Stomach (tissue), 4 donors: Measurements from ENCODE around the gene C2orf42.

Source experiments
- POLR2AphosphoS5 ChIP-seq, 3 donors: sonication (generic); formaldehyde crosslinking; IDR thresholded peaks; one replicate each; pipeline ENCODE4 v1.6.1; 2016; ENCODE audit warnings: antibody characterized with exemption in 3 of 3
- TF ChIP-seq, protein P1 (sequence below), 7 experiments: fragments of 450-650 bp in 4 of 7; fragments of 200-600 bp in 3 of 7; sonication (generic) in 3 of 7; IDR thresholded peaks; one replicate each; pipeline ENCODE4 v1.5.1; 2016 to 2019; ENCODE audit warnings: antibody characterized with exemption in 7 of 7, control low read depth in 2 of 7, mild to moderate bottlenecking in 1 of 7

DNA sequence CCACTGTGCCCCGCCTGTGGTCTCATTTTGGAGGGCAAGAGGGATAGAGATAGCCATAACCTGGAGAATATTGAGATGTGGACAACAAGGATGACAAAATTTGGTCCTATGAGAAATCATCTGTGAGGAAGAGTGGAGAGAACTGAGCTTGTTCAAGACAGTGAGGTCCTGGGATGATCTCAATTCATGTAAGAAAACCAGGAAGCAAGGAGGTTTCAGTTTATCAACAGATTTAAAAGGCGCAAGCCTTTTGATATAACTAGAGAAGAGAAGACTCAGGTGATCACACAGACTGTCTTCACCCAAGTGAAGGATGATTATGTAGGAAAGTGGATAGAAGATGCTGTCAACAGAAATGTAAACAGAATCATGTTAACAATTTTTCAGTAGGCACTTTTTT lies 64.4 kb downstream of the C2orf42 start:
- TF ChIP-seq, protein P1, sequence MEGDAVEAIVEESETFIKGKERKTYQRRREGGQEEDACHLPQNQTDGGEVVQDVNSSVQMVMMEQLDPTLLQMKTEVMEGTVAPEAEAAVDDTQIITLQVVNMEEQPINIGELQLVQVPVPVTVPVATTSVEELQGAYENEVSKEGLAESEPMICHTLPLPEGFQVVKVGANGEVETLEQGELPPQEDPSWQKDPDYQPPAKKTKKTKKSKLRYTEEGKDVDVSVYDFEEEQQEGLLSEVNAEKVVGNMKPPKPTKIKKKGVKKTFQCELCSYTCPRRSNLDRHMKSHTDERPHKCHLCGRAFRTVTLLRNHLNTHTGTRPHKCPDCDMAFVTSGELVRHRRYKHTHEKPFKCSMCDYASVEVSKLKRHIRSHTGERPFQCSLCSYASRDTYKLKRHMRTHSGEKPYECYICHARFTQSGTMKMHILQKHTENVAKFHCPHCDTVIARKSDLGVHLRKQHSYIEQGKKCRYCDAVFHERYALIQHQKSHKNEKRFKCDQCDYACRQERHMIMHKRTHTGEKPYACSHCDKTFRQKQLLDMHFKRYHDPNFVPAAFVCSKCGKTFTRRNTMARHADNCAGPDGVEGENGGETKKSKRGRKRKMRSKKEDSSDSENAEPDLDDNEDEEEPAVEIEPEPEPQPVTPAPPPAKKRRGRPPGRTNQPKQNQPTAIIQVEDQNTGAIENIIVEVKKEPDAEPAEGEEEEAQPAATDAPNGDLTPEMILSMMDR (IDR thresholded peaks at IDR 0.05), result no peak
- no peak for TF ChIP-seq POLR2AphosphoS5 (IDR thresholded peaks at IDR 0.05)
